Eye (tissue), 1 donor: Measurements from ENCODE around the gene PLAAT4.
"Not testable (repeated sequence)": the region's sequence is repeated elsewhere in the genome, so short reads cannot be mapped to it uniquely, and the experiment has no call there.

Experiments used
- DNase-seq: peaks from one replicate; pipeline ENCODE4 v3.0.0-alpha.2; 2015

The PLAAT4 gene

DNA sequence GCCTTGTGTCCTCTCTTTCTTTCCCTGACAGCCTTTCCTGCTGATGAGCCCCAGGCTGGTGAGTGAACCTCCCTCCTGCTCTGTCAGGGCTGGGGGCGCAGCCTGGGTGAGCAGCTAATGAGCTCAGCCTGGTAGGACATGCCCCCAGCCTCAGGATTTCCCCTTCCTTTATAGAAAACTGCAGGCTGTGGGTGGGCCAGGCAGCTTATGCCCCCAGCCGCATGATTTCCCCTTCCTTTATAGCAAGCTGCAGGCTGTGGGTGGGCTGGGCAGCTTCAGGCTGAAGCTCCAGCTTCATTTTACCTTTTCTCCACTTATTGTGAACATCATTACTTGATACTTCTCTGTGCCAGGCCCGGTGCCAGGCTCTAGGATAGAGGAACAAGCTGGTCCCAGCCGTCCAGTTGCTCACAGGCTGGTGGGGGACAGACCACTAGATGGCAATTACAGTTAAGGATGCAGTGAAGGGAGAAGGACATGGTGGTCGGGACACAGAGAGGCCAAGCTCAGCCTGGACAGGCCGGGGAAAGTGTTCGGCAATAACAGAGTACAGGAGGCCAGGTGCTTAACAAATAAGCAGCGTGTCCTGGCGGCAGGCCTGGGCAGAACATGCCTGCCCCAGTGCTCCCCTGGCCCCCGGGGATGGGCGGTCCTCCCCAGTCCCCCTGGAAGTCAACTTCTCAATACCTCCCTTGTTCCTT is 25.4 kb upstream of the PLAAT4 start:
- peak; percentile 45 for DNase-seq

GRCh38 chr11:63512816-63513215 is 23.8 kb upstream of the PLAAT4 start:
- no peak for DNase-seq

- DNase-seq = no peak
Observed at GRCh38 chr11:63516109-63516508, 20.5 kb upstream of the PLAAT4 start.

- DNase-seq = no peak
Observed at GRCh38 chr11:63517156-63517555, 19.5 kb upstream of the PLAAT4 start.

DNA sequence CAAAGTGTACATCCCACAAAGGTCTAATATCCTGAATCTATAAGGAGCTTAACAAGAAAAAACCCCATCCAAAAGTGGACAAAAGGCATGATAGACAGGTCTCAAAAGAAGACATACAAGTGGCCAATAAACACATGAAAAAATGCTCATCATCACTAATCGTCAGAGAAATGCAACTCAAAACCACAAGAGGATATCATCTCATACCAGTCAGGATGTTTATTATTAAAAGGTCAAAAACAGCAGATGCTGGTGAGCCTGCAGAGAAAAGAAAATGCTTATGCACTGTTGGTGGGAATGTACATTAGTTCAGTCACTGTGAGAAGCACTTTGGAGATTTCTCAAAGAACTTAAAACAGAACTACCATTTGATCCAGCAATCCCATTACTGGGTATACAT is 18.1 kb upstream of the PLAAT4 start:
- DNase-seq = no peak

DNA sequence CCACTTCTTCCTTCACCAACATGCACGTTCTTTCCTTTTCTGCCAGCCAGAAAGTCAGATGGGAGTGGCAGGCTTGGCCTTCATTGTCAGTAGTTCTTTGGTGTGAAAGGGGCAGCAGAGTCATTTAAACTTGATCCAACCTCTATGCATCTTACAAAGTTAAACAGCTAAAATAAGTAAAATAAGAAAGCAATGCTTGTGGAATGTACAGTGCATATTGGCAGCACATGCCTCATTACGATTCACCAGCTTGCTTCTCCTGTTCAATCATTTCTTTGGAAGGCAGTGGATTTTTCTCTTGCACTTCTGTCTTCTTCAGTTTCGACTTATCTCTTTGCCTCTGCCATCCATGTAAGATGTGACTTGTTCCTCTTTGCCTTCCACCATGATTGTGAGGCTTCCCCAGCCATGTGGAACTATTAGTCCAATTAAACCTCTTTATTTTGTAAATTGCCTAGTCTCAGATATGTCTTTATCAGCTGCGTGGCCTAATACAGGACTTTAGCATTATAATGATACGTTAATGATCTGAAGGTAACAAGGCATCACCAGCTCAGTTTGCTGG is 15.9 kb upstream of the PLAAT4 start:
- no peak for DNase-seq

GRCh38 chr11:63521896-63522295 is 14.7 kb upstream of the PLAAT4 start:
- no peak for DNase-seq

- DNase-seq = no peak
Observed at GRCh38 chr11:63523151-63523550, 13.5 kb upstream of the PLAAT4 start.

- DNase-seq = no peak
Observed at GRCh38 chr11:63527667-63528066, 8.9 kb upstream of the PLAAT4 start.

DNA sequence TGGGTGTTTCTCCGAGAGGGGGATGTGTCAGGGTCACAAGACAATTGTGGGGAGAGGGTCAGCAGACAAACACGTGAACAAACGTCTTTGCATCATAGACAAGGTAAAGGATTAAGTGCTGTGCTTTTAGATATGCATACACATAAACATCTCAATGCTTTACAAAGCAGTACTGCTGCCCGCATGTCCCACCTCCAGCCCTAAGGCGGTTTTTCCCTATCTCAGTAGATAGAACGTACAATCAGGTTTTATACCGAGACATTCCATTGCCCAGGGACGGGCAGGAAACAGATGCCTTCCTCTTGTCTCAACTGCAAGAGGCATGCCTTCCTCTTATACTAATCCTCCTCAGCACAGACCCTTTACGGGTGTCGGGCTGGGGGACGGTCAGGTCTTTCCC is 8.5 kb upstream of the PLAAT4 start:
- DNase-seq = not testable (repeated sequence)

DNA sequence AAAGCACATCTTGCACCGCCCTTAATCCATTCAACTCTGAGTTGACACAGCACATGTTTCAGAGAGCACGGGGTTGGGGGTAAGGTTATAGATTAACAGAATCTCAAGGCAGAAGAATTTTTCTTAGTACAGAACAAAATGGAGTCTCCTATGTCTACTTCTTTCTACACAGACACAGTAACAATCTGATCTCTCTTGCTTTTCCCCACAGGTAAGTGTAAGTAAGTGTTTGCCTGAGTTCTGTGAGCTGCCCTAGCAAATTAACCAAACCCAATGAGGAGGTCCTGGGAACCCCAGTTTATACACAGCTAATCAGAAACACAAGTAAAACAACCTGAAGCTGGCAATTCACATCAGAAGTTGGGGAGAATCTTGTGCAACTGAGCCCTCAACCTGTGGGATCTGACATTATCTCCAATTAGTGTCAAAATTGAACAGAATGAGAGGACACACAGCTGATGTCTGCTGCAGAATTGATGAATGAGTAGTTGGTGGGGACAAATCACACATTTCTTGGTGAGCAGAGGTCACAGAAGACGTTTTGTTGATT is 7.8 kb upstream of the PLAAT4 start:
- DNase-seq = peak; percentile 33

GRCh38 chr11:63529373-63529772 is 7.2 kb upstream of the PLAAT4 start:
- DNase-seq = not testable (repeated sequence)

DNA sequence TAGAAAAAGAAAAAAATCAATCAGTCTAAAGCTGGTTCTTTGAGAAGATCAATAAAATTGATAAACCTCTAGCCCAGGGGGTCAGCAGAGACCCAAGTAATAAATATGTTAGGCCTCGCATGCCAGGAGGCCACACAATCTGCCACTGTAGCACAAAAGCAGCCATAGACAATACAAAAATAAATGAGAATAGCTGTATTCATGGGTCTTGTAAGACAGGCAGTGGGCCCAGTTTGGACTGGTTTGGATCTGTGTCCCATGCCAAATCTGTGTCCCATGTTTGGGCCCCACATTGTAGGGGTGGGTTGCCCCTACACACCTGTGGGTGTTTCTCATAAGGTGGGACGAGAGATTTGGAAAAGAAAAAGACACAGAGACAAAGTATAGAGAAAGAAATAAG is 6.6 kb upstream of the PLAAT4 start:
- no peak for DNase-seq

DNA sequence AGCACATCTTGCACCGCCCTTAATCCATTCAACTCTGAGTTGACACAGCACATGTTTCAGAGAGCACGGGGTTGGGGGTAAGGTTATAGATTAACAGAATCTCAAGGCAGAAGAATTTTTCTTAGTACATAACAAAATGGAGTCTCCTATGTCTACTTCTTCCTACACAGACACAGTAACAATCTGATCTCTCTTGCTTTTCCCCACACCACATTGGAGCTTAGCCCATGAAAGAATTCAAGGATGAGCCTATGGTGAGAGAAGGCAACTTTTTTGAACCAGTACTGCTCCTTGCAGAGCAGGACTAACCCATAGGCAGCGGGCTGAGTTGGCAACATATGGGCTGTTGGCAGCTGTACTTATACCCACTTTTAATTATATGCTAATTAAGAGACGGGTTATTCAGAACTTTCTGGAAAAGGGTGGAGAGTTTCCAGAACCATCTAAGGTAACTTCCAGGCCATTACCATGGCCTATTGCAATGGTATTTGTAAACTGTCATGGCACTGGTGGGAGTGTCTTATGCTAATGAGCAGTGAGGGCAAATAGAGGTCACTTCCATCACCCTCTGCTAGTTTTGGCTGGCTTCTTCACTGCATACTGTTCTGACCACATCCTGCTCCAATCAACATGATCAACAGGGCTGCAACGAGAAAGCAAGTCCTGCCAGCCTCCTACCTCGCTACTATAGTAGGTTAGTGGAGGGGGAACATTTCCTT is 5.4 kb upstream of the PLAAT4 start:
- DNase-seq = peak; percentile 46

- no peak for DNase-seq
Observed at GRCh38 chr11:63532117-63532516, 4.5 kb upstream of the PLAAT4 start.

DNA sequence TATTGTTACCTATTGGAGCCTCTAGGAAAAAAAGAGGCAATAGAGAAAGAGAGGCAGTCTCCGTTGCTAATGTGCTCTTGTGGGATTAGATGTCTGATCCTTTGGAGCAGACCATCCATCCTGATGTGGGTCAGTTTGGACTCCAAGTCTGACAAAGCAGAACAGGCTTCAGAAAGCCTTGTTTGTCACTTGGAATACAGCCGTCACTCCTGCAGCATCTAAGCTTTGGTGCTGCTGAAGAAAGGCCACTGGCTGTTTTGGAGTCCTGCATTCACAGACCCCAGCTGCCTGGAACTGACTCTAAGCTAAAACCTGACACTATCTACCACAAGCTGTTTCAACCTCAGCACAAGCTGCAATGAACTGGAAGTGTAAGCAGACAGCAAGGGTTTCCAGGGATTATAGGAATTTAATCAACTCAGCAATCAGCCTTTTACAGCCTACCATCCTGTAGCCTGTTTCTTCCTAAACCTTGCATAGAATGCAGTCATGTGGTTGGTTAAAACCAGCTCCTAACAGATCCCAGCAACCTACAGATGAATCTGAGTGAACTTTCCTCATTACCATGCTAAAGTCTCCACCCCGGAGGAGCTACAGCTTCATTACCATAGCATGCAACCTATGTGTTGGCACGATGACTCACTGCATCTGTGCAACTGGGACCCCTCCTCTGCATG is 3.7 kb upstream of the PLAAT4 start:
- DNase-seq = peak; percentile 30

GRCh38 chr11:63534076-63534475 is 2.5 kb upstream of the PLAAT4 start:
- DNase-seq = no peak

DNA sequence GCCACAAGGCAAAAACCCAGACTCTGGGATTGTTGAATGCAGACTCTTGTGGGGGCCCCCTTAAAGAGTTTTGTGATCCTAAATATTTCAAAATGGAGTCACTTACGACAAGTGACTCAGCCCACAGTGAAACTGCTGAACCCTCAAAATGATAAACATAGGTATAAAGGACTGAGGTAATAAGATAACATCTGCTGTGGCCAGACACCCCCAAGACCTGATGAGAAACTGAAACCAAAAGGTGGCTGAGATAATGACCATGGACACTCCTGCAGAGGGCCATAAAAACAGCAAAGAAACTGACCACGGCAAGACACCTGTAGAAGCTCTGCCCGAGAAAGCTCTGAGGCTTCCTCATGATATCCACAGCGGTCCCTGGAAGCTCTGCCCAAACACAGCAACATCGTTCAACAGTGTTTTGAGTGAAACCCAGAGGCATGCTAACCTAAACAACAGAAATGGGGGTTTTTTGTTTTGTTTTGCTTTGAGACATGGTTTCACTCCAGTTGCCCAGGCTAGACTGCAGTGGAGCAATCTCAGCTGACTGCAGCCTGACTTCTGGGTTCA is 1.6 kb upstream of the PLAAT4 start:
- DNase-seq = no peak

DNA sequence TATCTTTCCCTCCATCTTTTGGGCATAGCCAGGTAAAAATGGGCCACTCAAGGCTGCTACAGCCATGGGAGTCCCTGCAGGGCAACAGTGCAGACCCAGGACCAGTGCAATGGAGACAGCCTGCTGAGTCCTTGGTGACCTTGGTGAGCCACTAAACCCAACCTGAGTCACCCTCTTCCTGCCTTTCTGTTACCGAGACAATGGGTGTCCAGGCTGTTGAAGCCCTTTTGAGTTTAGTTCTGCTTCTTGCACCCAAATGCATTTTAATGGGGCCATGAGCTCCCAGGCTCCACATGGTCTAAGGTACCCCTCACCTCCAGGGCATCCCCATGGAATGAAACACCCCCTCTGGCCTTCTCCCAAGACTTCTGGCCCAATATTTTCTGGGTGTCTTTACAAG is 874 bp upstream of the PLAAT4 start:
- DNase-seq = no peak

DNA sequence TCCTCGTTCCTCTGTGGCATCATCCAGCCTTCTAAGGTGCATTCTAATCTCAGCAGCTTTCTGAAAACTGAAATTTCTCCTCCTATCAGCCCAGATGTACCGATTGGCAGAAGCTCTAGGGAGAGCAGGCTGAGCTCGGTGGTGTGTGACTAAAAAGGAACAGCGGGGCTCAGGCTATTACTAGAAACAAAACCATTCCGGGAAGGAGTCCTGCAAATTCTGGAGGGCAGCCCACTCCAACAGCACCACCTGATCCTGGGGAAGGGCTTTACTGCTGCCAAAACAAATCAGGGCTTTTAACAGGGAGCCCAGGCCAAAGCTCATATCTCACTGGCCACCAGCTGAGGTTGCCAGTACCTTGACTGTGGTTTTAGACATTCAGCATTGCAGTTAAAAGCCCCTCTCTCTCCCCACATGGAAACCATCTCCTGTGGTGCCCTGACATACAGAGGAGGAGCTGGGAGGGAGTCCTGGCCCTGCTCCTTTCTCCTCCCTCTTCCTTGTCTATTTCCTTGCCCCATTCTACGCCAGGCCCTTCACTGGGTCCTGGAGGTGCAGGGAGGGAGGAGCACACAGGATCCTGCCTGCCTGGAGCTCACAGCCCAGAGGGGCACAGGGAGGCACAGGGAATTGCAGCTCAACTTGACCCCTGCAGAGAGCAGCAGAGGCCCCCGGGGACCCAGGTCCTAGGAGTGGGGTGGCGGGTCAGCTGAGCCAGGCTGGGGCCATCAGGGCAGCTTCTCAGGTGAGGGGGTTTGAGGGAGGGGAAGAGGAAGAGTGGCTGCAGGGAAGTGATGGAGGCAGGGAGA is 889 bp downstream of the PLAAT4 start:
- DNase-seq = peak; percentile 63

DNA sequence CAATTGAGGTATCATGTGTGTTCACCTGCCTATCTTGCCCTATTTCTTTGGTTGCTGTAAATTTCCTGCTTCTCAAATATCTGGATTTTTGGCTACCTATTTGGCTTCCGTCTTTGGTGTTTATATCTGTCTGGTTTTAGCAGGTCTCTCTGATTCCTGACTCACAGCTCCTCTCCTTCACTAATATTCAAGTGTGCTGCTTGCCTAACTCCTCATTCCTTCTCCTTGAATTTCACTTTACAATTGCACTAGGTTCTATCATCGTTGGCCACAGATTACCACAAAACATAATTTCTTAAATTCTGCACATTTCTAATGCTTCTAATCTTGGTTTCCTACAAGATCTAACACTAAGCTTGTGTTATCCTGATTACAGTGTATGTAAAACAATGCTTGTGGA is 5.9 kb downstream of the PLAAT4 start:
- not testable (repeated sequence) for DNase-seq

GRCh38 chr11:63543711-63544110 is 7.1 kb downstream of the PLAAT4 start:
- DNase-seq = no peak
